Measurements from ENCODE around the gene DOCK3. TPM values are rescaled to one million over a fixed set of nuclear protein-coding genes. Genes with fewer than 3 reads are reported as not detected.
"Not testable (repeated sequence)": the region's sequence is repeated elsewhere in the genome, so short reads cannot be mapped to it uniquely, and the experiment has no call there.

Gene DOCK3
- total RNA-seq, 1 donor from 2014 or later = 10.0 TPM

GRCh38 chr3:50923955-50924354 lies 249.2 kb downstream of the DOCK3 start:
- no peak for DNase-seq (ENCODE audit: low spot score, unreplicated experiment)
- H3K4me1 Mint-ChIP-seq (ENCODE audit: low read depth) = no peaks in the 10 kb centered on the region
- H3K27me3 Mint-ChIP-seq = no peaks in the 10 kb centered on the region
- no peak for TF ChIP-seq CTCF (IDR thresholded peaks at IDR 0.05; ENCODE audit: unreplicated experiment)
- H3K36me3 Mint-ChIP-seq (ENCODE audit: insufficient read depth) = peaks cover 5% of the 10 kb centered on the region
- H3K9me3 Mint-ChIP-seq (ENCODE audit: low read depth) = peaks cover 31% of the 10 kb centered on the region
- H3K27ac Mint-ChIP-seq = no peak overlapping the region
- H3K4me3 Mint-ChIP-seq (ENCODE audit: low read depth) = no peak overlapping the region

- Mint-ChIP-seq H3K27ac (no peak overlapping the region), H3K27me3 (no peaks in the 10 kb centered on the region), H3K4me3 (ENCODE audit: low read depth) (no peak overlapping the region), H3K4me1 (ENCODE audit: low read depth) (no peaks in the 10 kb centered on the region), H3K9me3 (ENCODE audit: low read depth) (peaks cover 25% of the 10 kb centered on the region), H3K36me3 (ENCODE audit: insufficient read depth) (peaks cover 4% of the 10 kb centered on the region)
- no peak for DNase-seq (ENCODE audit: low spot score, unreplicated experiment)
- TF ChIP-seq CTCF (IDR thresholded peaks at IDR 0.05; ENCODE audit: unreplicated experiment) = no peak
Observed at GRCh38 chr3:50924638-50925037, 249.9 kb downstream of the DOCK3 start.

DNA sequence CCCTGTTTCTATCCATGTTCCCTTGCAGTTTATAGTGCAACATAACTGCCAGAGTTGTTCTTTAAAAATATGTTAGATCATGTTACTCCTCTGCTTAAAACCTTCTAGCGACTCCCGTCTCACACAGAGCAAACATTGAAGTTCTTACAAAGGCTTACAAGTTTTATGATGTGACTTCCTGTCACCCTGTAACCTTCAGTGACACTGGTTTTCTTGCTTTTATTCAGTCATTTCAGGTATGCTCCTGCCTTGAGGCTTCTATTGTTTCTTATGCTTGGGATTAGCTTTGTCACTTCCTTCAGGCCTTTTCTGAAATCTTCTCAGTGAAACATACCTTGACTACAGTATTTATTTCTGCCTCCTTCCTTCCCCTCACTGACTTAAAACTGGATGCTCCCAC lies 252.1 kb downstream of the DOCK3 start:
- H3K4me3 Mint-ChIP-seq (ENCODE audit: low read depth) = no peak overlapping the region
- peaks cover 4% of the 10 kb centered on the region for H3K36me3 Mint-ChIP-seq (ENCODE audit: insufficient read depth)
- H3K27ac Mint-ChIP-seq = no peak overlapping the region
- no peaks in the 10 kb centered on the region for H3K27me3 Mint-ChIP-seq
- peaks cover 10% of the 10 kb centered on the region for H3K9me3 Mint-ChIP-seq (ENCODE audit: low read depth)
- no peak for TF ChIP-seq CTCF (IDR thresholded peaks at IDR 0.05; ENCODE audit: unreplicated experiment)
- no peaks in the 10 kb centered on the region for H3K4me1 Mint-ChIP-seq (ENCODE audit: low read depth)
- no peak for DNase-seq (ENCODE audit: low spot score, unreplicated experiment)

GRCh38 chr3:50930371-50931208 lies 255.9 kb downstream of the DOCK3 start:
- no peak for TF ChIP-seq CTCF (IDR thresholded peaks at IDR 0.05; ENCODE audit: unreplicated experiment)
- Mint-ChIP-seq H3K9me3 (ENCODE audit: low read depth) (peaks cover 7% of the 10 kb centered on the region), H3K27ac (no peak overlapping the region), H3K36me3 (ENCODE audit: insufficient read depth) (peaks cover 5% of the 10 kb centered on the region), H3K4me1 (ENCODE audit: low read depth) (no peaks in the 10 kb centered on the region), H3K27me3 (no peaks in the 10 kb centered on the region), H3K4me3 (ENCODE audit: low read depth) (no peak overlapping the region)
- DNase-seq (ENCODE audit: low spot score, unreplicated experiment) = no peak

GRCh38 chr3:50932918-50933317 lies 258.2 kb downstream of the DOCK3 start:
- not testable (repeated sequence) for H3K4me3 Mint-ChIP-seq (ENCODE audit: low read depth); DNase-seq (ENCODE audit: low spot score, unreplicated experiment); H3K4me1 Mint-ChIP-seq (ENCODE audit: low read depth); H3K27me3 Mint-ChIP-seq; H3K27ac Mint-ChIP-seq
- peaks cover 11% of the 10 kb centered on the region for H3K36me3 Mint-ChIP-seq (ENCODE audit: insufficient read depth)
- H3K9me3 Mint-ChIP-seq (ENCODE audit: low read depth) = peaks cover 14% of the 10 kb centered on the region

- Mint-ChIP-seq H3K27ac (no peak overlapping the region), H3K27me3 (no peaks in the 10 kb centered on the region), H3K36me3 (ENCODE audit: insufficient read depth) (peaks cover 11% of the 10 kb centered on the region), H3K4me1 (ENCODE audit: low read depth) (no peaks in the 10 kb centered on the region), H3K4me3 (ENCODE audit: low read depth) (no peak overlapping the region), H3K9me3 (ENCODE audit: low read depth) (peaks cover 14% of the 10 kb centered on the region)
- DNase-seq (ENCODE audit: low spot score, unreplicated experiment) = no peak
- TF ChIP-seq CTCF (IDR thresholded peaks at IDR 0.05; ENCODE audit: unreplicated experiment) = no peak
Observed at GRCh38 chr3:50936389-50936788, 261.7 kb downstream of the DOCK3 start.
